ENCODE results near the gene SLC25A19. TPM values are rescaled to one million over a fixed set of nuclear protein-coding genes. Genes with fewer than 3 reads are reported as not detected.

SLC25A19 gene
- total and polyA plus RNA-seq, 8 donors = 2.3 to 40.6 (median 9.9) TPM

- H3K36me3 ChIP-seq = peaks cover 8 to 36% (median 24%) of the 10 kb centered on the region in 4 donors
- peaks cover 0 to 30% (median 14%) of the 10 kb centered on the region in 4 donors for H3K4me1 ChIP-seq
- H3K4me3 ChIP-seq = no peak overlapping the region
- intact Hi-C loops (cut with DNase I; ENCODE audit: low total_unique reads) = no loop called here
- H3K27ac ChIP-seq = peak overlapping the region in 1 of 5 donors; percentile 20
- H3K27me3 ChIP-seq = no peaks in the 10 kb centered on the region
- no peak for DNase-seq
- TF ChIP-seq CTCF (IDR thresholded peaks at IDR 0.05) = no peak
- no peak for TF ChIP-seq POLR2AphosphoS5 (IDR thresholded peaks at IDR 0.05)
- no peak for TF ChIP-seq EP300 (IDR thresholded peaks at IDR 0.05)
- TF ChIP-seq POLR2A (IDR thresholded peaks at IDR 0.05) = no peak
- 77 to 84% (median 81%) methylated on average over 6 of the region's 6 CpGs for WGBS, 5 donors
- no peaks in the 10 kb centered on the region for H3K9me3 ChIP-seq
Observed at GRCh38 chr17:75331671-75332070, 42.4 kb upstream of the SLC25A19 start.

- intact Hi-C loops (cut with DNase I; ENCODE audit: low total_unique reads) = no loop called here
- TF ChIP-seq POLR2A (IDR thresholded peaks at IDR 0.05) = no peak
- TF ChIP-seq EP300 (IDR thresholded peaks at IDR 0.05) = no peak
- no peak for TF ChIP-seq POLR2AphosphoS5 (IDR thresholded peaks at IDR 0.05)
- no peak for TF ChIP-seq CTCF (IDR thresholded peaks at IDR 0.05)
- 65 to 85% (median 75%) methylated on average over 2 of the region's 2 CpGs for WGBS, 5 donors
- Histone ChIP-seq H3K27me3 (no peaks in the 10 kb centered on the region), H3K27ac (no peak overlapping the region), H3K36me3 (peaks cover 14 to 60% (median 47%) of the 10 kb centered on the region in 4 donors), H3K9me3 (no peaks in the 10 kb centered on the region), H3K4me3 (no peak overlapping the region), H3K4me1 (peaks cover 0 to 43% (median 24%) of the 10 kb centered on the region in 4 donors)
- no peak for DNase-seq
Observed at GRCh38 chr17:75327757-75328156, 38.5 kb upstream of the SLC25A19 start.

GRCh38 chr17:75326226-75326848, 37.1 kb upstream of the SLC25A19 start:
- Histone ChIP-seq H3K36me3 (peaks cover 14 to 62% (median 44%) of the 10 kb centered on the region in 4 donors), H3K4me1 (peaks cover 0 to 43% (median 25%) of the 10 kb centered on the region in 4 donors), H3K27ac (peak overlapping the region in 4 of 5 donors; percentile 37 to 55 (median 50)), H3K9me3 (no peaks in the 10 kb centered on the region), H3K4me3 (no peak overlapping the region), H3K27me3 (no peaks in the 10 kb centered on the region)
- intact Hi-C loops (cut with DNase I; ENCODE audit: low total_unique reads) = no loop called here
- 46 to 73% (median 67%) methylated on average over 5 of the region's 5 CpGs for WGBS, 5 donors
- TF ChIP-seq POLR2AphosphoS5 (IDR thresholded peaks at IDR 0.05) = no peak
- TF ChIP-seq EP300 (IDR thresholded peaks at IDR 0.05) = no peak
- no peak for DNase-seq

- H3K27ac ChIP-seq = peak overlapping the region in 4 of 5 donors; percentile 37 to 55 (median 50)
- no peaks in the 10 kb centered on the region for H3K9me3 ChIP-seq
- H3K36me3 ChIP-seq = peaks cover 13 to 63% (median 44%) of the 10 kb centered on the region in 4 donors
- peak in 1 of 2 donors; percentile 36 for DNase-seq
- peaks cover 0 to 43% (median 25%) of the 10 kb centered on the region in 4 donors for H3K4me1 ChIP-seq
- 45 to 66% (median 51%) methylated on average over 7 of the region's 7 CpGs for WGBS, 5 donors
- no peak overlapping the region for H3K4me3 ChIP-seq
- no peak for TF ChIP-seq POLR2AphosphoS5 (IDR thresholded peaks at IDR 0.05)
- no peak for TF ChIP-seq EP300 (IDR thresholded peaks at IDR 0.05)
- no peak for TF ChIP-seq CTCF (IDR thresholded peaks at IDR 0.05)
- TF ChIP-seq POLR2A (IDR thresholded peaks at IDR 0.05) = no peak
- intact Hi-C loops (cut with DNase I; ENCODE audit: low total_unique reads) = no loop called here
- H3K27me3 ChIP-seq = no peaks in the 10 kb centered on the region
Observed at GRCh38 chr17:75325827-75326225, 36.6 kb upstream of the SLC25A19 start.

GRCh38 chr17:75325348-75325747, 36.1 kb upstream of the SLC25A19 start:
- Histone ChIP-seq H3K36me3 (peaks cover 16 to 63% (median 44%) of the 10 kb centered on the region in 4 donors), H3K4me1 (peaks cover 0 to 43% (median 25%) of the 10 kb centered on the region in 4 donors), H3K9me3 (no peaks in the 10 kb centered on the region), H3K4me3 (no peak overlapping the region), H3K27me3 (no peaks in the 10 kb centered on the region), H3K27ac (peak overlapping the region in 4 of 5 donors; percentile 37 to 55 (median 50))
- no peak for DNase-seq
- WGBS, 5 donors = 81 to 88% (median 85%) methylated on average over 6 of the region's 6 CpGs
- intact Hi-C loops (cut with DNase I; ENCODE audit: low total_unique reads) = no loop called here
- TF ChIP-seq POLR2AphosphoS5 (IDR thresholded peaks at IDR 0.05) (no peak), POLR2A (IDR thresholded peaks at IDR 0.05) (no peak), CTCF (IDR thresholded peaks at IDR 0.05) (no peak), EP300 (IDR thresholded peaks at IDR 0.05) (no peak)
